NCI-H345 treated with DMSO at 0.1 percent for 48 hours (cell line): ENCODE measurements around the gene PCDH12.

Experiments
- DNase-seq: peaks from one replicate; lab custom pipeline; 2025; ENCODE audit not compliant: unreplicated experiment; lab: John Stamatoyannopoulos, UW

PCDH12 gene

GRCh38 chr5:141966963-141967333 is 8.9 kb upstream of the PCDH12 start:
- DNase-seq = no peak

GRCh38 chr5:141966275-141966962 is 8.4 kb upstream of the PCDH12 start:
- no peak for DNase-seq

- no peak for DNase-seq
Observed at GRCh38 chr5:141965071-141965470, 7.1 kb upstream of the PCDH12 start.

- DNase-seq = no peak
Observed at GRCh38 chr5:141963701-141964100, 5.7 kb upstream of the PCDH12 start.

GRCh38 chr5:141961466-141961865 is 3.5 kb upstream of the PCDH12 start:
- DNase-seq = no peak

GRCh38 chr5:141960449-141961323 is 2.7 kb upstream of the PCDH12 start:
- peak; percentile 81 for DNase-seq

GRCh38 chr5:141960018-141960417 is 2.0 kb upstream of the PCDH12 start:
- DNase-seq = no peak

GRCh38 chr5:141958546-141959172 is 657 bp upstream of the PCDH12 start:
- DNase-seq = no peak

- no peak for DNase-seq
Observed at GRCh38 chr5:141957367-141957996, 520 bp downstream of the PCDH12 start.

GRCh38 chr5:141954194-141954593 is 3.8 kb downstream of the PCDH12 start:
- no peak for DNase-seq

- DNase-seq = no peak
Observed at GRCh38 chr5:141952020-141952419, 6.0 kb downstream of the PCDH12 start.

- DNase-seq = no peak
Observed at GRCh38 chr5:141951332-141951781, 6.6 kb downstream of the PCDH12 start.

GRCh38 chr5:141950207-141951005 is 7.6 kb downstream of the PCDH12 start:
- DNase-seq = no peak

GRCh38 chr5:141949511-141949910 is 8.5 kb downstream of the PCDH12 start:
- DNase-seq = no peak

GRCh38 chr5:141948812-141949211 is 9.2 kb downstream of the PCDH12 start:
- DNase-seq = no peak

GRCh38 chr5:141947316-141947715 is 10.7 kb downstream of the PCDH12 start:
- no peak for DNase-seq

GRCh38 chr5:141945511-141946051 is 12.4 kb downstream of the PCDH12 start:
- no peak for DNase-seq

GRCh38 chr5:141944076-141944475 is 13.9 kb downstream of the PCDH12 start:
- no peak for DNase-seq

GRCh38 chr5:141942185-141942857 is 15.7 kb downstream of the PCDH12 start:
- DNase-seq = no peak

- no peak for DNase-seq
Observed at GRCh38 chr5:141941779-141942178, 16.2 kb downstream of the PCDH12 start.
